Mesothelial cell of epicardium (in vitro differentiated cells): Measurements from ENCODE around the gene CNIH4. TPM values are rescaled to one million over a fixed set of nuclear protein-coding genes. Genes with fewer than 3 reads are reported as not detected.

Experiments
- DNase-seq, 2 experiments: peaks; one replicate each; pipeline ENCODE4 v3.0.0; 2021; ENCODE audit warnings: low spot score in 2 of 2; ENCODE audit not compliant: unreplicated experiment in 2 of 2
- H3K27ac Mint-ChIP-seq: 2 replicates; pipeline ENCODE4 v1.8.0; 2021; ENCODE audit warnings: mixed read lengths
- H3K27me3 Mint-ChIP-seq: 2 replicates; pipeline ENCODE4 v1.8.0; 2021; ENCODE audit warnings: low read depth, mixed read lengths
- H3K36me3 Mint-ChIP-seq: 2 replicates; pipeline ENCODE4 v1.8.0; 2021; ENCODE audit warnings: mixed read lengths
- H3K4me1 Mint-ChIP-seq: 2 replicates; pipeline ENCODE4 v1.8.0; 2021; ENCODE audit warnings: mixed read lengths
- H3K4me3 Mint-ChIP-seq: 2 replicates; pipeline ENCODE4 v1.8.0; 2021; ENCODE audit warnings: mild to moderate bottlenecking, moderate library complexity, mixed read lengths
- H3K9me3 Mint-ChIP-seq: 2 replicates; pipeline ENCODE4 v1.8.0; 2021; ENCODE audit warnings: mixed read lengths
- CTCF ChIP-seq: fragments of 200-600 bp; sonication (generic); IDR thresholded peaks from one replicate; pipeline ENCODE4 v1.5.0; 2021; ENCODE audit warnings: antibody characterized with exemption; ENCODE audit not compliant: unreplicated experiment
- total RNA-seq: library from RNA; stranded (reverse); gene quantifications from 3 replicates; pipeline ENCODE4 v1.2.1, GENCODE V29; 2021

Gene CNIH4
- total RNA-seq, 1 donor from 2014 or later, result 40.2 TPM

DNA sequence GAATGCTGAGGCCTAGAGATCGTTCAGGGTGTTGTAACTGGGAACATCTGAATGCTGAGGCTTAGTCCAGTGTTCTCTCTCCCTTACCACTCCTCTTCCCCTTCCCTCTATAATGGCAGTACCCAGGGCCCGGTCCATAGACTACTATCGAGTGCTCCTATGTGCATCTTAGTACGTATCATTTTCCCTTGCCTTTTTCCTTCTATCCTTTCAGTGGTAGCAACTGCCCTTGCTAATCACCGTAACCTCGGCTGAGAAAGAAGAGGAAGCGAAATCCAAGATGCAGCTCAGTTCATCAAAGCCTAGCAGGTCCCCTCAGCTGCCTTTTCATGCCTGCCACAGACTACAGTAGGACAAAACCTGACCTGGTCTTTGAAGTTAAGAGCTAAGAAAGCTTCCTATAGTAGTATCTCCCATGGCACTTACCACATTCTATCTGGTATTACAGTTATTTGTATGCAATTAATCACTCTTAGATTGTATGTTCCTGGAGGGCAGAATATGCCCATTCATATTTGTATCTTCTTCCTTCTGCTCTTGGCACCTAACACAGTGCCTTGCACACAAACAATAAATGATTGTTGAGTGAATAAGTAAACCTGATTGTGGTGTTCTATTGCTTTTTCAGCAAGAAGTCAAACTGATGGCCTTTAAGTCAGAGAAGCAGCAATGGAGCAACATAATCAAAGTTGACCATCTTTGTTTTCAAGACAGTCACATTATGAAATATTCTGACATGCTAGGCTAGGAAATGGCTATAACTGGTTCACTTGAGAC lies 22.4 kb downstream of the CNIH4 start:
- Mint-ChIP-seq H3K4me3 (no peak overlapping the region), H3K27ac (no peak overlapping the region)

GRCh38 chr1:224380003-224380402 lies 23.3 kb downstream of the CNIH4 start:
- TF ChIP-seq CTCF, result no peak
- peaks cover 12% of the 10 kb centered on the region for H3K4me1 Mint-ChIP-seq
- H3K9me3 Mint-ChIP-seq, result no peaks in the 10 kb centered on the region
- H3K27me3 Mint-ChIP-seq, result no peaks in the 10 kb centered on the region
- H3K27ac Mint-ChIP-seq, result peak overlapping the region; percentile 7
- peaks cover 20% of the 10 kb centered on the region for H3K36me3 Mint-ChIP-seq
- no peak for DNase-seq
- H3K4me3 Mint-ChIP-seq, result no peak overlapping the region

More for the DNA sequence above, 22.4 kb downstream of the CNIH4 start:
- peaks cover 25% of the 10 kb centered on the region for H3K36me3 Mint-ChIP-seq
- H3K4me1 Mint-ChIP-seq, result peaks cover 17% of the 10 kb centered on the region
- no peaks in the 10 kb centered on the region for H3K27me3 Mint-ChIP-seq
- no peaks in the 10 kb centered on the region for H3K9me3 Mint-ChIP-seq
- no peak for DNase-seq
- TF ChIP-seq CTCF, result no peak

DNA sequence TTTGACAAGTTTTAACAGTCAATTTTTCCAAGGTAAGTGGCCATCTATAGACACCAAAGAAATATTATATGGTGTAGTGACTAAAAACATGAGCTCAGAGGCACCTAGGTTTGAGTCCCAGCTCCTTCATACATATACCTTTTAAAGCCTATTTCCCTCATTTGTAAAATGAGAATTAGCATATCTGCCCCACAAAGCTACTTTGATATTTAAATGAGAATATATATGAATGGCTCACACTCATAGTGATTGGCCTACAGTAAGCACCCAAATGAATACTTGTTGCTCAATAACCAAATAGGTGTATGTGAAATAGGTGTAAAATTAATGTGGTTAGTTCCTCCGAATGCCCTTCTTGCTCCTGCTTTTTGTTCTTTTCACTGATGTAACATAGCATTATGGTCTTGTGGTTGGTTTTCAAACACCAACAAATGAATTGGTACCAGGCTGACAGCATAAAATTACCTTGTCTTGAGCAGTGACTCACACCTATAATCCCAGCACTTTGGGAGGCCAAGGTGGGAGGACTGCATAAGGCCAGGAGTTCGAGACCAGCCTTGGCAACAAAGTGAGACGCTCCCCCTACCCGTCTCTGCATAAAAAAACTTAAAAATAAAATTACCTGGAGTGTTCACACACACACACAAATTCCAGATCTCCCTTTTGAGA lies 25.3 kb downstream of the CNIH4 start:
- Mint-ChIP-seq H3K36me3 (peaks cover 24% of the 10 kb centered on the region), H3K4me3 (no peak overlapping the region), H3K4me1 (no peaks in the 10 kb centered on the region), H3K27me3 (no peaks in the 10 kb centered on the region), H3K27ac (no peak overlapping the region), H3K9me3 (no peaks in the 10 kb centered on the region)
- DNase-seq, result no peak
- no peak for TF ChIP-seq CTCF

- H3K9me3 Mint-ChIP-seq, result no peaks in the 10 kb centered on the region
- peaks cover 20% of the 10 kb centered on the region for H3K36me3 Mint-ChIP-seq
- H3K4me3 Mint-ChIP-seq, result no peak overlapping the region
- no peaks in the 10 kb centered on the region for H3K4me1 Mint-ChIP-seq
- no peak for TF ChIP-seq CTCF
- H3K27ac Mint-ChIP-seq, result no peak overlapping the region
- no peak for DNase-seq
- H3K27me3 Mint-ChIP-seq, result no peaks in the 10 kb centered on the region
These were observed 26.5 kb downstream of the CNIH4 start for GRCh38 chr1:224383218-224383617.

DNA sequence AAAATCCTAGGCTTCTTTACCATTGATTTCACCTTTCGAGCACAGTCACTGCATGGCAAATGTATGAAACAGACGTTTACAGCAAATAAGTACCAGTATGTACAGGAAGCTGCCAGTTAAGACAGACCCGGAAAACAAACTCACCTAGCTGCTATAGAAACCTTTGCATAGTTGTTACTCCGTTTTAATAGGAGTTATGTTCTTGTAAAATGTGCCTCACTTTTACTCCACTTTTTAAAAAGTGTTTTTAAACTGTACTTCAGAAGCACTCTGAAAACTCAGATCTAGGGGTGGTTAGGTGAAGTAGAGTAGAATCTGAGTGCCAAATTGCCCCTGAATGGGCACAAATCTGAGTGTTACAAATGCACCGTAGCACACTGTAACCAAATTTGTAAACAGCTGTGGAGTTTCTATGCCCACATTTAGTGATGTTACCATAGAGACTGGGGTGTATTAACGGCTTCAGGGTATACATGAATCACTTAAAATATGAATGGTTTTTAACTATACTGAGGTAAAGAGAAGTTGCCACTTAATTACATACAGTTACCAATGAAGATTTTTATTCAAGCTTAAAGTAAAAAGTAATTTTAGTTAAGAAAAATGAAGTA lies 30.7 kb downstream of the CNIH4 start:
- H3K36me3 Mint-ChIP-seq, result peaks cover 34% of the 10 kb centered on the region
- H3K9me3 Mint-ChIP-seq, result no peaks in the 10 kb centered on the region
- no peak overlapping the region for H3K4me3 Mint-ChIP-seq
- DNase-seq, result no peak
- no peaks in the 10 kb centered on the region for H3K27me3 Mint-ChIP-seq
- peak overlapping the region; percentile 11 for H3K27ac Mint-ChIP-seq
- no peaks in the 10 kb centered on the region for H3K4me1 Mint-ChIP-seq
- no peak for TF ChIP-seq CTCF
